ENCODE results near the gene ZNF723.
"Not testable (repeated sequence)": the region's sequence is repeated elsewhere in the genome, so short reads cannot be mapped to it uniquely, and the experiment has no call there.

ZNF723 gene

DNA sequence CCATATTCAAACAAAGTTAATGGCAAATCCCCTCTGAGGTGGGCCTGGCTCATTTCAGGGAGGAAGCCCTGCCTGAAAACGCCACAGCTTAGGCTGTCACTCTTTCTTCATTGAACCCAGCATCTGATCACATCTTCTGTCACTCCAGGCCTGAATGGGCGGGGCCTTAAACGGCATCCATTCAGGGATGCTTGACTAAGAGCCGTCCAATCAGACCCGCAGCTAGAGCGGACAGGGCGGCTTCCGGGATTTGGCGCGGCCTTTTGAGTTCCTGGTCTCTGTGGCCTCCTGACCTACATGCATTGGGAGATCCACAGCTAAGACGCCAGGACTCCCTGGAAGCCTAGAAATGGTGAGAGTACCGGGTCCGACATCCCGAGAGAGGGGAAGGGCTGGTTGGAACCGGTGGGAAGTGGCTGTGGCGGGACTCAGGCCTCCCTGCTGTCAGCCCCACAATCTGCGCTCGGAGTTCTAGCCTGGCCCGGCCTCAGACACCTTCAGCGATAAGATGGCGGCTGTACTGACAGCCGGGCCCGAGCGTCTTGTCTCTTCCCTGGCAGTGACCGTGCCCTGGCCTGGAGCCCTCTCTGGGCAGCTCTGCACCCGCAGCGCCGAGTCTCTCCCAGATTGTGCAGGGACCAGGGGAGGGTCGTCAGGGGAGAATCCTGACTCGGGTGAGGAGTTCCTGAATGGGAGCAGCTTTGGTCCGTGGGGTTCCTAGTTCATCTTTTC is at the start of gene ZNF723:
ZNF723 (plus strand) TSS at position 261 of the 732 bp plus-strand sequence; CDS start at position 350, 89 bp downstream.
- DNase-seq: no peak

DNA sequence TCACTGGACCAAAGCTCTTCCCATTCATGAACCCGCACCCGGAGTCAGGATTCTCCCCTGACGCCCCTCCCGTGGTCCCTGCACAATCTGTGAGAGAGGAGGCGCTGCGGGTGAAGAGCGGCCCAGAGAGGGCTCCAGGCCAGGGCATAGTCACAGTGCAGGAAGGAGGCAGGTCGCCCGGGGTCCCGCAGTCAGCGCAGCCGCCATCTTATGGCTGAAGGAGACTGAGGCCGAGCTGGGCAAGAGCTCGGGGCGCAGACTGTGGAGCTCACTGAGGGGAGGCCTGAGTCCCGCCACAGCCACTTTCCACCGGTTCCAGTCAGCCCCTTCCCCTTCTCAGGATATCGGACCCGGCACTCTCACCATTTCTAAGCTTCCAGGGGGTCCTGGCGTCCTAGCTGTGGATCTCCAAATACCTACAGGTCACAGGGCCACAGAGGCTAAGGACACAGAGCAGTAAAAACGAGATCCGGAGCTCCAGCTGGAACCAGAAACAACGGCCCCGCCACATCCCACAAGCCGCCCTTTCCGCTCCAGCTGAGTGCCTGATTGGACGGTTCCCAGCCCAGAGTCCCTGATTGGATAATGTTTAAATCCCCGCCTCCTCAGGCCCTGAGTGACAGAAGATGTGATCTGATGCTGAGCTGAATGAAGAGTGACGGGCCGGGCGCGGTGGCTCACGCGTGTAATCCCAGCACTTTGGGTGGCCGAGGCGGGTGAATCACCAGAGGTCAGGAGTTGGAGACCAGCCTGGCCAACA is 48.3 kb upstream of the ZNF723 start, which contains the start of gene ZNF99:
ZNF99 (minus strand) TSS at position 501 of the 760 bp plus-strand sequence; CDS start at position 366, 135 bp downstream.
- peak; percentile 72 for DNase-seq

DNA sequence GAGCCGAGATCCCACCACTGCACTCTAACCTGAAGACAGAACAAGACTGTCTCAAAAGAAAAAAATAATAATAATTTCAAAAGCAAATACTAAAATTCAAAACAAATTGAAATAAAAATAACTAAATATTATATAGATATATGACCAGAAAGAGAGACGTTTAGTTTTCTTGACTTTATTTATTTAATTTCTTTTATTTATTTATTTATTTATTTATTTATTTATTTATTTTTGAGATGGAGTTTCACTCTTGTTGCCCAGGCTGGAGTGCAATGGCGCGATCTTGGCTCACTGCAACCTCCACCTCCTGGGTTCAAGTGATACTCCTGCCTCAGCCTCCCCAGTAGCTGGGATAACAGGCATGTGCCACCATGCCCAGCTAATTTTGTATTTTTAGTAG is 39.2 kb upstream of the ZNF723 start:
- not testable (repeated sequence) for DNase-seq

DNA sequence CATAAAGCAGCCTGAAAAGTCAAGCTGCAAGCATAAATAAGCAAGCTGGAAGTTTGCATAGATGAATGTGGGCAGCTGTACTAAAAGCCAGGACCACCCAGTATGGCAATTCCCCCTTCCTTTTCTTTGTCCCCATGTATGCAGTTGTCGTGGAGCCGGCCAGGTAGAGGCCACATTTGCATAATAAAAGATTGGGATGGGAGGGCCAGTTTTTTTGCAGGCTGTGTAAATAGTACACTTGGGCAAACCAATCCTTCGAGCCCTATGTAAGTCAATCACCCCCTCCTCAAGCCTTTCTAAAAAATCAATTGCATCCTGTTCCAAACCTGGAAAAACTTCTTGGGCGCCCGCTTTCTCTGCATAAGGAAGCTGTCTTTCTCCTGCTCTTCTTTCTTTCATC is 35.1 kb upstream of the ZNF723 start:
- DNase-seq: no peak

DNA sequence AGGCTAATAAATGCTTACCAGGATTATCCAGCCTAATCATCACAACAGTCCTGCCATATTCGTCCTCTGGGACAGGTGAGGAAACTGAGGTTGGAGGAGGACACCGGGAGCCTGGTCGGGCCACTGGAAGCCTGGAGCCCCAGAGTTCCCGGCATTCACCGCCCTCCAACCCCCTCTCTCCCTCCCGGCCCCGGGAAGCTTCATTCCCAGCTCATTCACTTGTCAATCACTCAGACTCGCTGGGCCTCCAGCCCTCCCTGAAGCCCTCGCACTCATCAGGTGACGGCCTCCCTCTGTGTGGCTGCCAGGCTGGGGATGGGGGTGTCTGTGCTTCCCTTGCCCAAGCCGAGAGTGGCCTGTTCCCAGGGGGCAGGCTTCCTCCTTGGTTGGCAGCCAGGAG is 25.7 kb upstream of the ZNF723 start:
- DNase-seq: no peak

DNA sequence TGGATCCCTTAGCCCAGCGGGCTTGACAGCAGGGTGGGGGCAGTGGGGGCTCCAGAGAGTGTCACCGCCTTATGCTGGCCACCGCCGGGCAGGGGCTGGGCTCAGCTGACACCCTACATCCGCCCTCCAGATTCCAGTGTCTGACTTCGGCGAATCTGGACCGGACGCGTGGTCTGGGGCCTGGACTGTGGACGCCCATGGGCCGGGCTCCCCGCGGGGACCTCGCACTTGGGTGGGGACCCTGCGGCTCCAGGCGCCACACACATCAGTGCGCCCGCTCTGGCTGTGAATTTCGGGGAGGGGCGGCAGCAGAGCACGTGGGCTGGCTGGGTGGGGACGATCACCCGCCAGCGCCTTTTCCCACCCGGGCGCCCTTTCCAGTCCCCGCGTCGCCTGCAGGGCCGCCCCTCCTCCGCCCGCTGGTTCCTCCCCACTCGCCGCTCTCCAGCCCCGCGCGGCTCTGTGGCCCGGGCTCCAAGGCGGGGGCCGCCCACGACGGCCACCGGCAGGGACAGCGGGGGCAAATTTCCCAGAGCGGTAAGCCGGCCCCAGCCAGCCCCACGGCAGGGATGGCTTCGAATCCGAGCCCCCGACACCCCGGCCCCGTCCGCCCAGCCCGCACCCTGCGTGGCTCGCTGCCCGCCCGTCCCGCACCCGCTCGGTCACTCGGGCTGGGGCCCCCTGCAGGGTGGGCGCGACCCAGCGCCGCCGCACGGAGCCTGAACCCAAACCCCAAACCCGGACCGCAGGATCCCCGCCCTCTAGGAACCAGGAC is 24.8 kb upstream of the ZNF723 start:
- no peak for DNase-seq

DNA sequence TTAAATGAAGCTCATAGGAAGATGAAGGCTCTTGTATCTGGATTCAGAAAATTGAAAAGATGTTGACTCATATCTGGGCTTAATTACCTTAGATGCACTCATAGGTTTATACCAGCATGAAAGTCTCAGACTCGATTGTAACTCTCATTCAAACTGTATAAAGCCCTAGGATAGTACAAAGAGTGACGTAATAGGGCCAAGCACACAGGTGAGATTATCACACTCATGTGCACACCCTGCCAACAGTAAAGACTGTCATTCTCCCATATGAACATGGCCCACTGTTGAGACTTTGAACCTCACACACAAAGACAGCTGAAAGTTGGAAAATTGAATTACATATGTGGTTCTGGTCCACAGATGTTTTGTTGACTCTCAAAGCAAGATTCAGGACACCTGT is 18.0 kb upstream of the ZNF723 start:
- DNase-seq: no peak

DNA sequence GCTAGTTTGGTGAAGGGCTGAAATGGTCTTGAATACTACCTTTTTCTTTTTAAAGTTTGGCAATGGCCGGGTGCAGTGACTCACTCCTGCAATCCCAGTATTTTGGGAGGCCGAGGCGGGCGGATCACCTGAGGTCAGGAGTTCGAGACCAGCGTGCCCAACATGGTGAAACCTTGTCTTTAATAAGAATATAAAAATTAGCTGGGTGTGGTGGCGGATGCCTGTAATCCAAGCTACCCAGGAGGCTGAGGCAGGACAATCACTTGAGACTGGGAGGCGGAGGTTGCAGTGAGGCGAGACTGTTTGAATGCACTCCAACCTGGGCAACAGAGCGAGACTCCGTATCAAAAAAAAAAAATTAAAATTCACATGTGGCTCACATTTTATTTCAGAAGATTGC is 880 bp upstream of the ZNF723 start:
- DNase-seq: no peak

DNA sequence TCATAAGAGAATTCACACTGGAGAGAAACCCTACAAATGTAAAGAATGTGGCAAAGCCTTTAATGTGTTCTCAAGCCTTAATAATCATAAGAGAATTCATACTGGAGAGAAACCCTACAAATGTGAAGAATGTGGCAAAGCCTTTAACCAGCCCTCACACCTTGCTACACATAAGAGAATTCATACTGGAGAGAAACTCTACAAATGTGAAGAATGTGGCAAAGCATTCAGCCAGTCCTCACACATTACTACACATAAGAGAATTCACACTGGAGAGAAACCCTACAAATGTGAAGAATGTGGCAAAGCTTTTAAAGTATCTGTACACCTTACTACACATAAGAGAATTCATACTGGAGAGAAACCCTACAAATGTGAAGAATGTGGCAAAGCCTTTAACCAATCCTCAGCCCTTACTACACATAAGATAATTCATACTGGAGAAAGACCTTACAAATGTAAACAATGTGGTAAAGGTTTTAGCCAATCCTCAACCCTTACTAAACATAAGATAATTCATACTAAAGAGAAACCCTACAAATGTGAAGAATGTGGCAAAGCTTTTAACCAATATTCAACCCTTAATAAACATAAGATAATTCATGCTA is 25.7 kb downstream of the ZNF723 start:
- DNase-seq: not testable (repeated sequence)

DNA sequence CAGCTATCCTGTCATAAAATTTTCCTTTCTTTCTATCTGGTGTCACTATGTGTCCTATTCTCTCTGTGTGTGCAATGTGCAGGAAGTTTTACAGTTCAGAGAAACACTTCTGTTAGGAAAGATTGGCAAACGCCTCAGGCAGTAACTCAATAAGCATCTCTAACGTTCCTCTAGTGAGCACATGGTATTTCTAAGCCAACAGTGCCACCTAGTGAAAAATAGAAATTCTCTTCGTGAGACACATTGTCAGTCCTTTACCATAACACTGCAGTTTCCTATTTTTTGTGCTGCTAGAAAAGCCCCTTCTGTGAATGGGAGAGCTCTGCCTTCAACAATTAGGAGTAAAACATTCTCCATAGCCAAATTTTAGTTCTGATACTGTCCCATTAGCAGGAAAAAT is 50.7 kb downstream of the ZNF723 start:
- peak; percentile 43 for DNase-seq

DNA sequence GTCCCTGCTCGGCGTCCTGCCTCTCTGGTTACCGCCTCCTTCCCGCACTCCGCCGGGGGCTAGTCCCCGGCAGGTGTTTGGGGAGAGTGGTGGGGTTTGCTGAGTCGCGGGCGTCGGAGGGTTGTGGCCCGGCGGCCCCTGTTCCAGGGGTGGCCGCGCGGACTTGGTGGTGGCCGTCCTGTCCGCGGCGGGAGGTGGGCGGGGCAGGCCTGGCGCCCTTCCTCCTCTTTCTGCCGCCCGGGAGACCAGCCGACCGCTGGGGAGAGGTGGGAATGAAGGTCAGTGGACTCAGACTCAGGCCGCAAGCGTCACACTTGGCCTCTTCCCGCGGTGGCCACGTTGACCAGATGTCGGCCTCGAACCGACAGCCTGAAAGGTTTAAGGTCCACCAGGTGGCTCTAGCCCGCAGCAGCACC is 61.8 kb downstream of the ZNF723 start:
- no peak for DNase-seq

DNA sequence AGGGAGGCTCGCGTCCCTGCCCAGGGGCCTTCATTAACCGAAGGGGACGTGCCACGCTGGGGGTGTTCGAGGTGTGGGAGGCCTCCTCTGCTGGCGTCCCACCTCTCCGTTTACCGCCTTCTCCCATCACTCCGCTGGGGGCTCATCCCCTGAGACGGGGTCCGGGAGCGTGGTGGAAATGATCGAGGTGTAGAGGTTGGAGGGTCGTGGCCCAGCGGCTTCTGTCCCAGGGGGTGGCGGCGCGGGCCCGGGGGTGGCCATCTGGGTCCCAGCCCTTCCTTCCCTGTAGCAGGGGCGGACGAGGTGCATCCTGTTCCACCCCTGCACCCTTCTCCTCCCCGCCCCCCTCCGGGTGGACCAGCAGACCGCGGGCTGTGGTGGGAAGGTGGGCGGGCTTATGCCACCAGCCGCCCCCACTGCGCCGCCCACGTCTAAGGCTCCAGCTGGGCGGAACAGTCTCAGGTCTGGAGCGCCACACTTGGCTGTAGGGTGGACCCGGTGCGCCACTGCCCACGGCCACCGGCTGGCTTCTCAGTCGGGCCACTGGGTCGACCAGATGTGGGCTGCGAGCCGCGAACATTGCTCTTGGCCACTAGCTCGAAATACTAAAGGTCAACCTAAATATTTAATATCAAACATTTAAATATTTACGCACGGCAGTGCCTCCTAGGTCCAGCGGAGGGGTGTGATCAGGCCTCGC is 69.5 kb downstream of the ZNF723 start:
- DNase-seq: no peak

All from midbrain (tissue), 1 donor.